CD4-positive, alpha-beta T cell (primary cell): ENCODE data around the gene SPNS1. TPM values are rescaled to one million over a fixed set of nuclear protein-coding genes. Genes with fewer than 3 reads are reported as not detected.
"Not testable (repeated sequence)": the region's sequence is repeated elsewhere in the genome, so short reads cannot be mapped to it uniquely, and the experiment has no call there.

ENCODE experiments used
- ATAC-seq: fragments of 200-7000 bp; cut with Tn5 transposase; one replicate; pipeline ENCODE4 v1.10.0; 2022; ENCODE audit warnings: mild to moderate bottlenecking; ENCODE audit not compliant: poor library complexity
- CTCF ChIA-PET: fragments of 350-600 bp; sonication (Branson Sonifier 250); formaldehyde crosslinking; loops from one replicate; lab custom pipeline; 2021; ENCODE audit warnings: antibody characterized with exemption, inconsistent platforms; lab: Charles Lee
- POLR2A ChIA-PET: fragments of 350-600 bp; sonication (Branson Sonifier 250); formaldehyde crosslinking; loops from one replicate; lab custom pipeline; 2021; ENCODE audit warnings: antibody characterized with exemption, inconsistent platforms; lab: Charles Lee
- DNase-seq, 14 experiments: peaks; one replicate each; pipeline ENCODE4 v3.0.0-alpha.2; 2013 to 2020; ENCODE audit warnings: mixed read lengths in 2 of 14
- H3K27ac ChIP-seq, 2 donors: one replicate each; pipeline versions ENCODE4 v1.5.1 to v1.7.0; 2013; ENCODE audit warnings: low read length in 2 of 2, low read depth in 1 of 2, mild to moderate bottlenecking in 1 of 2
- H3K27me3 ChIP-seq, 2 experiments: 1 replicate in 1 of 2; 2 replicates in 1 of 2; pipeline versions ENCODE4 v1.6.1 to v1.7.0; 2013; ENCODE audit warnings: low read length in 2 of 2, control low read depth in 1 of 2, mild to moderate bottlenecking in 1 of 2, moderate library complexity in 1 of 2; ENCODE audit not compliant: insufficient read depth in 2 of 2, control insufficient read depth in 1 of 2
- H3K36me3 ChIP-seq: one replicate; pipeline ENCODE4 v1.6.1; 2013; ENCODE audit warnings: low read length, control low read depth; ENCODE audit not compliant: insufficient read depth
- H3K4me1 ChIP-seq: one replicate; pipeline ENCODE4 v1.6.1; 2013; ENCODE audit warnings: low read length, control low read depth; ENCODE audit not compliant: insufficient read depth
- H3K4me3 ChIP-seq: one replicate; pipeline ENCODE4 v1.5.1; 2013; ENCODE audit warnings: mild to moderate bottlenecking, low read length, moderate library complexity
- H3K9me3 ChIP-seq, 2 experiments: 1 replicate in 1 of 2; 2 replicates in 1 of 2; pipeline versions ENCODE4 v1.6.1 to v1.7.0; 2013; ENCODE audit warnings: low read length in 2 of 2, mild to moderate bottlenecking in 2 of 2, control low read depth in 1 of 2, moderate library complexity in 1 of 2; ENCODE audit not compliant: control insufficient read depth in 1 of 2, insufficient read depth in 1 of 2
- H3K27ac Mint-ChIP-seq: one replicate; pipeline ENCODE4 v1.8.0; 2020; ENCODE audit warnings: mixed read lengths
- H3K27me3 Mint-ChIP-seq: one replicate; pipeline ENCODE4 v1.8.0; 2021; ENCODE audit warnings: mixed read lengths
- H3K36me3 Mint-ChIP-seq: one replicate; pipeline ENCODE4 v1.8.0; 2021; ENCODE audit warnings: low read depth, mixed read lengths
- H3K4me1 Mint-ChIP-seq: one replicate; pipeline ENCODE4 v1.8.0; 2021; ENCODE audit warnings: low read depth, mixed read lengths
- H3K4me3 Mint-ChIP-seq: one replicate; pipeline ENCODE4 v1.8.0; 2020; ENCODE audit warnings: mild to moderate bottlenecking, mixed read lengths
- H3K9me3 Mint-ChIP-seq: one replicate; pipeline ENCODE4 v1.8.0; 2020; ENCODE audit warnings: mixed read lengths
- intact Hi-C, 2 experiments: fragments of 100-400 bp; cut with DNase I in 1 of 2; cut with micrococcal nuclease in 1 of 2; formaldehyde crosslinking; loops; one replicate each; pipeline versions ENCODE4 v1.15.1 to v1.9.0; 2023 to 2025; cut with DNase I, micrococcal nuclease
- total RNA-seq, 174 experiments: library from RNA in 2 of 174; stranded (reverse) in 2 of 174; gene quantifications; one replicate each; pipeline ENCODE4 v1.2.3 and lab custom pipeline; 2021 to 2026
- TF ChIP-seq, protein P1 (sequence below): fragments of 200-600 bp; IDR thresholded peaks from one replicate; pipeline ENCODE4 v1.8.0; 2022; ENCODE audit warnings: antibody characterized with exemption, mild to moderate bottlenecking

Gene SPNS1
- total RNA-seq, 2 experiments from 2014 or later: 24.4 to 28.1 TPM

- ATAC-seq (no peak), DNase-seq (no peak)
- no peak overlapping the region for H3K27ac ChIP-seq
- peaks cover 52% of the 10 kb centered on the region for H3K36me3 ChIP-seq
- ChIA-PET CTCF (no interaction called here), POLR2A (no interaction called here)
- no peaks in the 10 kb centered on the region for H3K9me3 Mint-ChIP-seq
- no peaks in the 10 kb centered on the region for H3K27me3 Mint-ChIP-seq
- H3K27ac Mint-ChIP-seq: no peak overlapping the region
- no peak overlapping the region for H3K4me3 Mint-ChIP-seq
- H3K9me3 ChIP-seq: no peaks in the 10 kb centered on the region
- peaks cover 58% of the 10 kb centered on the region for H3K36me3 Mint-ChIP-seq
- H3K4me3 ChIP-seq: no peak overlapping the region
- TF ChIP-seq, protein P1, sequence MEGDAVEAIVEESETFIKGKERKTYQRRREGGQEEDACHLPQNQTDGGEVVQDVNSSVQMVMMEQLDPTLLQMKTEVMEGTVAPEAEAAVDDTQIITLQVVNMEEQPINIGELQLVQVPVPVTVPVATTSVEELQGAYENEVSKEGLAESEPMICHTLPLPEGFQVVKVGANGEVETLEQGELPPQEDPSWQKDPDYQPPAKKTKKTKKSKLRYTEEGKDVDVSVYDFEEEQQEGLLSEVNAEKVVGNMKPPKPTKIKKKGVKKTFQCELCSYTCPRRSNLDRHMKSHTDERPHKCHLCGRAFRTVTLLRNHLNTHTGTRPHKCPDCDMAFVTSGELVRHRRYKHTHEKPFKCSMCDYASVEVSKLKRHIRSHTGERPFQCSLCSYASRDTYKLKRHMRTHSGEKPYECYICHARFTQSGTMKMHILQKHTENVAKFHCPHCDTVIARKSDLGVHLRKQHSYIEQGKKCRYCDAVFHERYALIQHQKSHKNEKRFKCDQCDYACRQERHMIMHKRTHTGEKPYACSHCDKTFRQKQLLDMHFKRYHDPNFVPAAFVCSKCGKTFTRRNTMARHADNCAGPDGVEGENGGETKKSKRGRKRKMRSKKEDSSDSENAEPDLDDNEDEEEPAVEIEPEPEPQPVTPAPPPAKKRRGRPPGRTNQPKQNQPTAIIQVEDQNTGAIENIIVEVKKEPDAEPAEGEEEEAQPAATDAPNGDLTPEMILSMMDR: no peak
- intact Hi-C loops: no loop called here
- H3K4me1 ChIP-seq: no peaks in the 10 kb centered on the region
- no peaks in the 10 kb centered on the region for H3K27me3 ChIP-seq
- H3K4me1 Mint-ChIP-seq: no peaks in the 10 kb centered on the region
Measured at GRCh38 chr16:28964072-28964471, 10.5 kb upstream of the SPNS1 start.

DNA sequence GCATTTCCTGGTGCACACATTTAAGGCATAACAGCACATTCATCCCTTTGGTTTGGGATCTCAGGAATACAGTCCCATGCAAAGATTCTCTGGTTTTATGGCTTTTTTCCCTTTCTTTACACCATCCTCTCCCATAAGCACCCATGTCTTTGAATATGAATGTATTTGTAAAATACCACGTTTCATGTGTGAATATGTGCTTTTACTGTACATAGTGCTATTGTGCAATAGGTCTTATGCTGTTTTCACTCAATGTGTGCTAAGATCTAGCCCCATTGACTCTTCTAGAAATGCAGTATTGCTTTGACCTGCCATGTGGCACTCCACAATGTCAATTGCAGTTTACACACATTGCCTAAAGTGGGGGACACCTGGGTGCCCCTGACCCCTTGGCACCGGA lies 10.1 kb upstream of the SPNS1 start:
- TF ChIP-seq, protein P1: no peak
- POLR2A ChIA-PET: no interaction called here
- no peaks in the 10 kb centered on the region for H3K4me1 Mint-ChIP-seq

DNA sequence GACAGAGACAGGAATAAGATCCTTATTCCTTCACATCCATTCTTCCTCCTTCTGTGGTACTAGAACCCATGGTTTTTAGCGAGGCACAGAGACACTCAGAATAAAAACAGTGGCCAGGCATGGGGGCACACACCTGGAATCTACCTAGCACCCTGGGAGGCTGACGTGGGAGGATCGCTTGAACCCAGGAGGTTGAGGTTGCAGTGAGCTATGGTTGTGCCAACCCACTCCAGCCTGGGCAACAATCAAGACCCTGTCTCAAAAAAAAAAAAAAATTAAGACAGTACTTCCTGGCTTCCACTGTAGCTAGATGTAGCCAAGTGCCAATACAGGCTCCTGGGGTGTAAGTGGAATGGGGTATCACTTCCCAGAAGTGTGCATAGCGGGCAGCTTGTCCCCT lies 7.4 kb upstream of the SPNS1 start:
- Histone ChIP-seq H3K9me3 (no peaks in the 10 kb centered on the region), H3K27me3 (no peaks in the 10 kb centered on the region), H3K4me3 (no peak overlapping the region), H3K4me1 (no peaks in the 10 kb centered on the region), H3K36me3 (peaks cover 32% of the 10 kb centered on the region), H3K27ac (no peak overlapping the region)
- CTCF ChIA-PET: no interaction called here
- Mint-ChIP-seq H3K4me3 (no peak overlapping the region), H3K4me1 (no peaks in the 10 kb centered on the region), H3K36me3 (peaks cover 39% of the 10 kb centered on the region), H3K27me3 (no peaks in the 10 kb centered on the region), H3K27ac (no peak overlapping the region), H3K9me3 (no peaks in the 10 kb centered on the region)
- ATAC-seq (no peak), DNase-seq (no peak)
- POLR2A ChIA-PET: no interaction called here
- intact Hi-C loops: no loop called here
- TF ChIP-seq, protein P1: no peak

More for the DNA sequence above, 10.1 kb upstream of the SPNS1 start:
- intact Hi-C loops: no loop called here
- H3K27me3 Mint-ChIP-seq: no peaks in the 10 kb centered on the region
- H3K36me3 ChIP-seq: peaks cover 49% of the 10 kb centered on the region
- H3K36me3 Mint-ChIP-seq: peaks cover 55% of the 10 kb centered on the region
- no peak overlapping the region for H3K4me3 Mint-ChIP-seq
- no peaks in the 10 kb centered on the region for H3K9me3 ChIP-seq
- no peaks in the 10 kb centered on the region for H3K4me1 ChIP-seq
- H3K27ac Mint-ChIP-seq: no peak overlapping the region
- no peaks in the 10 kb centered on the region for H3K9me3 Mint-ChIP-seq
- DNase-seq (no peak), ATAC-seq (no peak)
- CTCF ChIA-PET: no interaction called here
- H3K27ac ChIP-seq: no peak overlapping the region
- H3K4me3 ChIP-seq: no peak overlapping the region
- no peaks in the 10 kb centered on the region for H3K27me3 ChIP-seq

GRCh38 chr16:28969696-28970095 lies 4.9 kb upstream of the SPNS1 start:
- H3K36me3 ChIP-seq, H3K9me3 Mint-ChIP-seq, H3K9me3 ChIP-seq, H3K4me1 ChIP-seq, H3K27ac Mint-ChIP-seq, DNase-seq, POLR2A ChIA-PET, CTCF ChIA-PET, ATAC-seq, H3K4me3 ChIP-seq, intact Hi-C loops, H3K27me3 Mint-ChIP-seq, H3K27ac ChIP-seq, H3K27me3 ChIP-seq, H3K4me3 Mint-ChIP-seq: not testable (repeated sequence)
- H3K36me3 Mint-ChIP-seq: peaks cover 20% of the 10 kb centered on the region
- H3K4me1 Mint-ChIP-seq: peaks cover 14% of the 10 kb centered on the region
